OCI-LY7 (cell line): ENCODE data around the gene TAF1C.

Experiments used
- EZH2phosphoT487 ChIP-seq: fragments of 200-600 bp; sonication (generic); IDR thresholded peaks from 2 replicates; pipeline ENCODE4 v1.6.1; 2018; ENCODE audit warnings: low read depth, borderline replicate concordance, mild to moderate bottlenecking, mixed run types, antibody characterized with exemption, low read length, moderate library complexity, mixed read lengths
- TF ChIP-seq, protein P1 (sequence below): fragments of 200-600 bp; sonication (generic); conservative IDR thresholded peaks from 2 replicates; pipeline ENCODE4 v1.5.1; 2014; ENCODE audit warnings: mild to moderate bottlenecking, antibody characterized with exemption, low read length, moderate library complexity, mixed read lengths

- TF ChIP-seq, protein P1, sequence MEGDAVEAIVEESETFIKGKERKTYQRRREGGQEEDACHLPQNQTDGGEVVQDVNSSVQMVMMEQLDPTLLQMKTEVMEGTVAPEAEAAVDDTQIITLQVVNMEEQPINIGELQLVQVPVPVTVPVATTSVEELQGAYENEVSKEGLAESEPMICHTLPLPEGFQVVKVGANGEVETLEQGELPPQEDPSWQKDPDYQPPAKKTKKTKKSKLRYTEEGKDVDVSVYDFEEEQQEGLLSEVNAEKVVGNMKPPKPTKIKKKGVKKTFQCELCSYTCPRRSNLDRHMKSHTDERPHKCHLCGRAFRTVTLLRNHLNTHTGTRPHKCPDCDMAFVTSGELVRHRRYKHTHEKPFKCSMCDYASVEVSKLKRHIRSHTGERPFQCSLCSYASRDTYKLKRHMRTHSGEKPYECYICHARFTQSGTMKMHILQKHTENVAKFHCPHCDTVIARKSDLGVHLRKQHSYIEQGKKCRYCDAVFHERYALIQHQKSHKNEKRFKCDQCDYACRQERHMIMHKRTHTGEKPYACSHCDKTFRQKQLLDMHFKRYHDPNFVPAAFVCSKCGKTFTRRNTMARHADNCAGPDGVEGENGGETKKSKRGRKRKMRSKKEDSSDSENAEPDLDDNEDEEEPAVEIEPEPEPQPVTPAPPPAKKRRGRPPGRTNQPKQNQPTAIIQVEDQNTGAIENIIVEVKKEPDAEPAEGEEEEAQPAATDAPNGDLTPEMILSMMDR, result no peak
- TF ChIP-seq EZH2phosphoT487, result no peak
Measured at GRCh38 chr16:84223456-84223855, 36.6 kb upstream of the TAF1C start.
